GM23338 (cell line): Measurements from ENCODE around the gene ATG4B.

Experiments
- EZH2 ChIP-seq: fragments of 200-600 bp; sonication (generic); IDR thresholded peaks from one replicate; pipeline ENCODE4 v1.8.0; 2017; ENCODE audit warnings: antibody characterized with exemption, mild to moderate bottlenecking, low read depth; ENCODE audit not compliant: unreplicated experiment
- EZH2phosphoT487 ChIP-seq: fragments of 200-600 bp; sonication (generic); IDR thresholded peaks from one replicate; pipeline ENCODE4 v1.8.1; 2018; ENCODE audit warnings: antibody characterized with exemption; ENCODE audit not compliant: unreplicated experiment
- POLR2AphosphoS5 ChIP-seq: IDR thresholded peaks from 2 replicates; pipeline ENCODE4 v1.6.1; 2016; ENCODE audit warnings: antibody characterized with exemption, low read depth
- TF ChIP-seq, protein P1 (sequence below), 2 experiments: fragments of 200-600 bp in 1 of 2; sonication (generic) in 1 of 2; conservative IDR thresholded peaks; 2 replicates each; pipeline versions ENCODE4 v1.5.1 to v1.6.1; 2016 to 2017; ENCODE audit warnings: antibody characterized with exemption in 2 of 2, low read depth in 2 of 2, mild to moderate bottlenecking in 2 of 2, moderate library complexity in 1 of 2
- TF ChIP-seq, protein P2 (sequence below): IDR thresholded peaks from one replicate; pipeline ENCODE4 v1.6.1; 2018; ENCODE audit warnings: antibody characterized with exemption; ENCODE audit not compliant: unreplicated experiment

DNA sequence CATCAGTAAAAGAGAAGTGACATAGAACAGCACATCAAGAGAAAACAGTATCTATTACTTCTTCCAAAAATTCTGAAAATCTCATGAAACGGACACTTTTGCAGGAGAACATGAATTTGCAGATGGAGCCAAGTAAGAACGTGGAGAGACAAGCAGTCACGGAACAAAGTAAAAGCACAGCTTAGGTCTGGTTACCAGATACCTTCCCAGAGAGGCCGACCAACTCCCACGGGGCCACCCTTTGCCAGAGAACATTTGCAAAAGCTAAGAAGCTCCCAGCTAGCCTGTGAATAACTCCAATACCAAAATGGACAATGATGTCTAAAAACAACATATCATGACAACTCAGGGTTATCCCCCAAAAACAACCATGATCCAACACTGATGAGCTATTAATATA lies 39.4 kb upstream of the ATG4B start:
- TF ChIP-seq EZH2 (no peak), POLR2AphosphoS5 (no peak), EZH2phosphoT487 (no peak)
- TF ChIP-seq, protein P1, sequence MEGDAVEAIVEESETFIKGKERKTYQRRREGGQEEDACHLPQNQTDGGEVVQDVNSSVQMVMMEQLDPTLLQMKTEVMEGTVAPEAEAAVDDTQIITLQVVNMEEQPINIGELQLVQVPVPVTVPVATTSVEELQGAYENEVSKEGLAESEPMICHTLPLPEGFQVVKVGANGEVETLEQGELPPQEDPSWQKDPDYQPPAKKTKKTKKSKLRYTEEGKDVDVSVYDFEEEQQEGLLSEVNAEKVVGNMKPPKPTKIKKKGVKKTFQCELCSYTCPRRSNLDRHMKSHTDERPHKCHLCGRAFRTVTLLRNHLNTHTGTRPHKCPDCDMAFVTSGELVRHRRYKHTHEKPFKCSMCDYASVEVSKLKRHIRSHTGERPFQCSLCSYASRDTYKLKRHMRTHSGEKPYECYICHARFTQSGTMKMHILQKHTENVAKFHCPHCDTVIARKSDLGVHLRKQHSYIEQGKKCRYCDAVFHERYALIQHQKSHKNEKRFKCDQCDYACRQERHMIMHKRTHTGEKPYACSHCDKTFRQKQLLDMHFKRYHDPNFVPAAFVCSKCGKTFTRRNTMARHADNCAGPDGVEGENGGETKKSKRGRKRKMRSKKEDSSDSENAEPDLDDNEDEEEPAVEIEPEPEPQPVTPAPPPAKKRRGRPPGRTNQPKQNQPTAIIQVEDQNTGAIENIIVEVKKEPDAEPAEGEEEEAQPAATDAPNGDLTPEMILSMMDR (conservative IDR thresholded peaks at IDR 0.05; ENCODE audit: low read depth in 2 of 2) = no peak
- TF ChIP-seq, protein P2, sequence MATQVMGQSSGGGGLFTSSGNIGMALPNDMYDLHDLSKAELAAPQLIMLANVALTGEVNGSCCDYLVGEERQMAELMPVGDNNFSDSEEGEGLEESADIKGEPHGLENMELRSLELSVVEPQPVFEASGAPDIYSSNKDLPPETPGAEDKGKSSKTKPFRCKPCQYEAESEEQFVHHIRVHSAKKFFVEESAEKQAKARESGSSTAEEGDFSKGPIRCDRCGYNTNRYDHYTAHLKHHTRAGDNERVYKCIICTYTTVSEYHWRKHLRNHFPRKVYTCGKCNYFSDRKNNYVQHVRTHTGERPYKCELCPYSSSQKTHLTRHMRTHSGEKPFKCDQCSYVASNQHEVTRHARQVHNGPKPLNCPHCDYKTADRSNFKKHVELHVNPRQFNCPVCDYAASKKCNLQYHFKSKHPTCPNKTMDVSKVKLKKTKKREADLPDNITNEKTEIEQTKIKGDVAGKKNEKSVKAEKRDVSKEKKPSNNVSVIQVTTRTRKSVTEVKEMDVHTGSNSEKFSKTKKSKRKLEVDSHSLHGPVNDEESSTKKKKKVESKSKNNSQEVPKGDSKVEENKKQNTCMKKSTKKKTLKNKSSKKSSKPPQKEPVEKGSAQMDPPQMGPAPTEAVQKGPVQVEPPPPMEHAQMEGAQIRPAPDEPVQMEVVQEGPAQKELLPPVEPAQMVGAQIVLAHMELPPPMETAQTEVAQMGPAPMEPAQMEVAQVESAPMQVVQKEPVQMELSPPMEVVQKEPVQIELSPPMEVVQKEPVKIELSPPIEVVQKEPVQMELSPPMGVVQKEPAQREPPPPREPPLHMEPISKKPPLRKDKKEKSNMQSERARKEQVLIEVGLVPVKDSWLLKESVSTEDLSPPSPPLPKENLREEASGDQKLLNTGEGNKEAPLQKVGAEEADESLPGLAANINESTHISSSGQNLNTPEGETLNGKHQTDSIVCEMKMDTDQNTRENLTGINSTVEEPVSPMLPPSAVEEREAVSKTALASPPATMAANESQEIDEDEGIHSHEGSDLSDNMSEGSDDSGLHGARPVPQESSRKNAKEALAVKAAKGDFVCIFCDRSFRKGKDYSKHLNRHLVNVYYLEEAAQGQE = no peak
